ENCODE data around the gene TMEM164.

Gene TMEM164

DNA sequence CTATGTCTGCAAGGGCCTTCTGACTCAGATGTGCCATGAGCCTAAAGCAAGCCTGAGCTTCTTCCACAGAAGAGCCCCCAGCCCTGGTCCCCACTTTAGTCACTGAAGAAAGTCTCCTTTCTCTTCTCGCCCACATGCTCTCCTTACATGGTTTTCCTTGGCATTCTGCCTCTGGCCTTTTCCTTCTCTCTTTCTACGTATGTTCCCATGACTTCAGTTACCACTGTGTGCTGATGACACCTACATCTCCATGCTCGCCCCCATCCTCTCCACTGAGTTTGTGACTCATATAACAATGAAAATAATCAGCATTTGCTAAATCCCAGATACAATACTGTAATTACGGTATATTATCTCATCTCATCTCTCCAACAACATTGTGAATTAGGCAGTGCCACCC lies 165.7 kb downstream of the TMEM164 start:
- DNase-seq (ENCODE audit: low read depth) = no peak

DNA sequence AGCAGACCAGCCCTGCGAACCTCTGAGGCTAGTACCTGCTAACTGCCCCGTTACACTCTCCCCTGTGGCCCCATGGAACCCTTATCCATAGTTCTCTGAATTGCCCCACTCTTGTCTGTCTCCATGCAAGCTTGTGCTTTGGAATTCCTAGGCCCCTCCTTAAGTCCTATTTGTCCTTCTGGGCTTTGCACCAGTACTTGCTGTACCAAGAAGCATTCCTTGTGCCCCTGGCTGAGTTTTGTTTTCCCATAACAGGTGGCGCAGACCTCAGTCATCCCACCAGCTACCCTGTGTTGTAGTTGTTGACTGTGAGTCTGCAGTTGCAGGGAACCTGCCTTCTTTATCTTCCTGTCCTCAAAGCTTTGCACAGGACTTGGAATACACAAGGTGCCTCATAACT lies 167.1 kb downstream of the TMEM164 start:
- DNase-seq (ENCODE audit: low read depth) = no peak

DNA sequence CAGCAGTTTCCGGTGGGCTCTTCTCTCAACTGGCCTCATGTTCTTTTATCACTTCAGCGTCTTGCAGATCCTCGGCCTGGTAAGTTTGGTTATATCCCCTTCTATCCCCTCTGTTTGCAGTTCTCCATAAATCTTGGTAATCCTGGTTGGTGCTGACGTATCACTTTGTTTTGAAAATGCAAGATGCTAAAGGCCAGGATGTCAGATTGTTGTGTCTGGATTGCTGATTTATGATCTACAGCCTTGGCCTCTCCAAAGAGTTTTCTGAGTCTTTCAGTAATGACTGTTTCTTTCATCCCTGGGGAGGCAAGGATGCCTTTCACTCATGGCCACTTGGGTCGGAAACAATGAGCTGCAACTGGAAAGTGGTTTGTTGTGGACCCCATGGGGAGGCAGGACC lies 168.5 kb downstream of the TMEM164 start:
- DNase-seq (ENCODE audit: low read depth) = no peak

DNA sequence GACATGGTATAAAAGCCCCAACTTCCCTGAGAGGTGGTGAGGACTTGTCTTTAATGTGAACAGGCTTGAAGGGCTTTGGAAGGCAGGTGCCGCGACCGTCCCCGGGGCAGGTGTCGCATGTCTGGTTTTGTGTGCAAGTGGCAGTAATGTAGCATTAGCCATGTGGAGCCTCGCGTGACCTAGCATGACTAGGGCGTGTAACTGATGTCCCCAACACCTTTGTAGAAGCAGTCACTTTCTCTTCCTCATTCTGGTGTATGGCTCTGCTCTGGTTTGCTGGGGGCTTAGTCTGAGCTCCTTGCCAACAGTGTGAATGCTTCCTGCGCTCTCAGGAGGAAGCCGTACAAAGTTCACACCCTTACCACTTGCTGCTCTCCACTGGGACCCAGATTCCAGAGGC lies 169.3 kb downstream of the TMEM164 start:
- DNase-seq (ENCODE audit: low read depth) = no peak

DNA sequence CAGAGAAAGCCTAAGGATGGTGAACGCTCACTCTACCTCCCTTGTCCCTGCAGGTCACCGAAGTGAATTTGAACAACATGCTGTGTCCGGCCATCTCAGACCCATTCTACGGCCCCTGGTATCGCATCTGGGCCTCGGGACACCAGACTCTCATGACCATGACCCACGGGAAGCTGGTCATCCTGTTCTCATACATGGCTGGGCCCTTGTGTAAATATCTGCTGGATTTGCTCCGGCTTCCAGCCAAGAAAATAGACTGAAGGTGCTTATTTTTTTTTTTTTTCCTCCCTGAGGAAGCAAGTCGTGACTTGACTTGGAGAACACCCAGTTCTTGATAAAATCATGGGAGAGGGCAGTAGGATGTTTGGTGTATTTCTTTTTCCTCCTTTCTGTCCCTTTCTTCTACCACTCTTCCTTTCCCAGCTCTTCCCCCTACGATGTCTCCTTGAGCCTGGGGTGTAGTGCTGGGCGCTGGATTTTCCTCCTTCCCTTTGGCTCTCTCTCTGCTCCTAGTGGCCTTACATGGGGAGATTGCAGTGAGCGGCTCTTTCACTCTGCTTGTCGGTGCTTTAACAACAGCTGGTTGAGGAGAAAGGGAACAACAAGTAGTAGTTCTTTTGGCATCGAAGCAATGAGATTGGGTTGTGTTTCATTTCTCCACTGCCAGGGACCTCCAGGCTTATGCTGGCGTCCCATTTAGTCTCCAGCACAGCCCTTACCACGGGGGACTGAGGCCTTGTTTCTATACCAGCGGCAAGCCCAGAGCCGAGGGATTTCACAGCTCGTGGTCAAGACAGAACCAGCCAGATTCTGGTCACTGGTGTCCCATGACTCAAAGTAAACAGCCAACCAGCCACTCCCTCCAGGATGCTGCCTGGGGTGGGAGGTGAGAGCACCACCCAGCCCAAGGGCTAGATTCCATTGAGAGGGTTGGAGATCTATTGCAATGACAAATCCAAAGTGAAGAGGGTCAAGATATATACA lies 170.6 kb downstream of the TMEM164 start:
- no peak for DNase-seq (ENCODE audit: low read depth)

DNA sequence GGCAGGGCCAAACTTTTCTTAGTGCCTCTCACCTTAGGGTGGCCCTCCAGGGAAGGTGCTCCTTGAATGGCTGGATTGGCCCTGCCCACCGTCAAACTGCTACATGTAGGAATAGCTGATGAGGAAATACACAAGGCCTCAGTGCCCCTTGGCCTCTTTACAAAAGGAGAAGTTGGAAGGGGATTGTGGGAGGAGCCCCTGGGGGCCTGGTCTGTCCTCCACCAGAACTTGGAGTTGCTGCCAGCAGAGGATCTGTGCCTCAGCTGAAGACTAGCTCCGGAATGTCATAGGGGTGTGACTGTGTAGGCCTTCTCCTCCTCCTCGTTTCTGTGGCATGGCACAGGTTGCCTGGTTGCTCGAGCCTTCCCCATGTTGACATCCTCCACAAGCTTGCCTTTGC lies 172.2 kb downstream of the TMEM164 start:
- DNase-seq (ENCODE audit: low read depth) = no peak

DNA sequence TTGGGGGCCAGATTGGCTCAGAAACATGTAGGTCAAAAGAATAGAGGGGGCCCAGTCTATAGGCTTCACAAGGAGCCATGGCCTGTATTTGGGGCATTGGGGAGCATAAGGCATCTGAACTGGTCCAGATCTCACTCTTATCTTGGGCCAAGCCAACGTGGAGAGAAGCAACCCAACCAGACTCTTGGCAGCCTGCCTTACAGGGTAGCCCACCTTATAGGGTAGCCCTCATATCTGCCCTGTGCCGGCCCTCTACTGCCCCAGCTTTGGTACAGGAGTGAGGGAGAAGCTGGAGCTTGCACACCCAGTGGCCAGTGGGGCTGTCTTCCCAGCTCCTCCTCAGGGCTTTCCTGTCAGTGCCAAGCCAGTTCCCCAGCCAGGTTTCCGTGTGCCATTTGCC lies 172.8 kb downstream of the TMEM164 start:
- no peak for DNase-seq (ENCODE audit: low read depth)

DNA sequence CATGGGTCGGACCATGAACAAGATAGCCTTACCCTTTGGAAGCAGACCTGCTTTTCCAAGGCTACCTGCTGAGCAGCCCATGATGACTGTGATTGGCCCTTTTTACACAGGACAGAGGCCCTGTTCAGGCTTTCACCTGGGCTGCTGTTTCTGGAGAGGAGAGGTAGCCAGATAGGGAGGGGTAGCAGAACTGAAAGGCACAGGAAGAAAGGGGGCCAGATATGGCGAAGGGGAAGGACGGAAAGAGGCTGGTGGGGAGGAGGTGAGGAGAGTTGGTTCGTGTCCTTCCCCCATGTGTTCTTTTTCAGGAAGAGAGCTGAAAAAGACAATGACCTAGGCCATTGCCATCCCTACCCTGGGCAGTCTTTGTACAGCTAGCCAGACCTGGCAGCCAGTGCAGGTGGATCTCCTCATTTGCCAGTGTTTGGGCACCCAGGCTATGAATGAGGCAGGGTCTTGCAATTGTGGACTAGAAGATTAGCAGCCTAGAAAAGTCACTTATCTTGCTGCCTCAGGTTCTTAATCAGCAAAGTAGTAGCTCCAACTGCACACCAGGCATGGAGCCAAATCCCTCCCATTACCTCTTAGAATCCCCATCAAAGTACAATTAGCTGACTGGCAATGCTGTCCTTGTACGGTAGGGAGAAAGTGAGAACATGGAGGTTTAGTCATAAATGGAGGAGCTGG lies 175.4 kb downstream of the TMEM164 start:
- no peak for DNase-seq (ENCODE audit: low read depth)

DNA sequence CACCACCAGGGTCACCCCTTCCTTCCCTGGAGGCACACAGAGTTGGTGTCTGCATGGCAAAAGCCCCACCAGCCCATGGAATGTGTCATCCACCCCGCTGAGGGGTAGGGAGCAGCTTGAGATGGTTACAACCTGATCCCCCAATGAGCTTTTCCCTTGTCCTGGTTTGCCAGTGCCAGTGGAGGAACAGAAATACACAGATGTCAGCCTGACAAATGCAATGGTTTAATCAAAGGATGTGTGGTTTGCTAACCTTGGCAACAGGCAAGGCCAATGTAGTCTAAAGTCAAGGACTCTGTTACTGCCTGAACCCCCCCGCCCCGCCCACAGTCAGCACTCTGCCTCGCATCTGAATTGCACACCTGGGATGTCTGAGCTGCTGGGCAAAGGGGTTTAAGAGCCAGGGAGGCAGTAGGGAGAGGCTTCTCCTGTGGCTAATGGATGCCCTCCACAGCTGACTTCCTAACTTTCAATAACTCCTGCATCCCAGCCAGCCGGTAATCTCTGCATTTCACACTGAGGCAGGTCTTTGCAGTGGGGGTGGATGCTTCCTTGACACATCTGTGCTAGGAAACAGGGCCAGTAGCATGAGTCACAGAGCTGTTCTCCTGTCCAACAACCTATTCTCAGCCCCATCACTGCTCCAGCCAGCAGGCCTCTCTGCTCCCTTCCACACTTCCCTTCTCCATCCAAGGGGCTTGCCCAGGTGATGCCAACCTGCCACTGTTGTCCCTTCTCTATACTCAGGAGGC lies 177.4 kb downstream of the TMEM164 start:
- no peak for DNase-seq (ENCODE audit: low read depth)

DNA sequence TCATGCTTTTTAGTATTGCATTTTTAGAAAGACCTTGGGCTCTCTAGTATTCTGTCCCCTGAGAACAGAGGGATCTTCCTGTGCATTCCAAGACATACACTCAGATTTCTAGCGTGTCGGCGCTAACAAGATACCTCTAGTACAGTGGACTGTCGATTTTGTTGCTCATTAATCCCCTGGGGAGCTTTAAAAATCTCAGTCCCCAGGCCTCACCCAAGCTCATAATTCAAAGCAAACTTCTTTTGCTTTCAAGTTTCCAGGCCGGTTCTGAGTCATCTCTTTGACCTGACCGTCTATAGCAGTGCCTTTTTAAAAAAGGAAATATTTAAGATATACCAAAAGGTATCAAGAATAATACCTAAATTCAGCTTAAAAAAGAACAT lies 178.0 kb downstream of the TMEM164 start:
- no peak for DNase-seq (ENCODE audit: low read depth)

DNA sequence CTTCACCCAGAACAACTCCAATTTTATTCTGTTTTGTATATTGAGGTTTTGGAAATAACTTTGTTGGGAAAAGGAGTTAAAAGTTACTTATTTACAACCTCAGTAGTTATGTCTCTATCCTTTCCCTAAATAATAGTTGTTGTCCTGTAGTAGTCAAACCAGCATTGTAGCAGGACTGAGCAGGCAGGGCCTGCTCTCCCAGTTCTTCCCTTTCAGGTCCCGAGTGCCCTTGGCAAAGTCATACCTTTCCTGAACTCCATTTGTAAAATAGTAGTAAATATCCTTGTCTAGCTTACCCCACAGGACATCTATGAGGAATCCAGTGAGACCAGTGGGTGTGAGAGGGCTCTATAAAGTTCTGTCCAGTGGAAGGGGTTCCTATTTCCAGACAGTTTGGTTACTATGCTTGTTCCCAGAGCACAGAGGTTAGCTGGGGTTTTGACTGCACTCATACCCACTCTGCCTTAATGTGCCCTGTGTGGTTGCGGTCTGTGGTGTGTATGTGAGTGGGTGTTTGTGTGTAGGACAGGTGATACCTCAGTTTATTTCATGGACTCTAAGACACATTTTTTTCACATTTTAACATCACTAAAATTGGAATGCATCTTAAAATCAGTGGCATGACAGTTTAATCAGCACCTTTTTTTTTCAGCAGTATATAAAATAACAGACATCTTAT lies 178.7 kb downstream of the TMEM164 start:
- DNase-seq (ENCODE audit: low read depth) = no peak

DNA sequence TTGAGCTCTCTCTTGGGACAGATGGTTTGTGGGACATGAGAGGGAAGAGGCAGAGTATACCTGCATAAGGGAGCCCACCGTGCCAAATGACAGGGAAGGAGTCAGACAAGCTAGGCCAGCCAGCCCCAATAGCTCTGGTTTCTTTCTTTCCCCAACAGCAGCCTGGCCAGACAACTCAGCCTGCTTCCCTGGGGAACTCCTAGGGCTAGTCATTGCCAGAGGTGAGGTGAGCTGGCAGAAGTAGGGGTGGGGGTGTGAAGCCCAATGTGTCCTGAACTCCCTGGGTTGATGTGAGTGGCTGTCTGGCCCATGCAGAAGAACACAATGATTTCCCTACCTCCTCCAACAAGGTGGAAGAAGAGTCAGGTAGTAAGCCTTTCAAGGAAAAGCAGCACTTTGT lies 179.4 kb downstream of the TMEM164 start:
- no peak for DNase-seq (ENCODE audit: low read depth)

DNA sequence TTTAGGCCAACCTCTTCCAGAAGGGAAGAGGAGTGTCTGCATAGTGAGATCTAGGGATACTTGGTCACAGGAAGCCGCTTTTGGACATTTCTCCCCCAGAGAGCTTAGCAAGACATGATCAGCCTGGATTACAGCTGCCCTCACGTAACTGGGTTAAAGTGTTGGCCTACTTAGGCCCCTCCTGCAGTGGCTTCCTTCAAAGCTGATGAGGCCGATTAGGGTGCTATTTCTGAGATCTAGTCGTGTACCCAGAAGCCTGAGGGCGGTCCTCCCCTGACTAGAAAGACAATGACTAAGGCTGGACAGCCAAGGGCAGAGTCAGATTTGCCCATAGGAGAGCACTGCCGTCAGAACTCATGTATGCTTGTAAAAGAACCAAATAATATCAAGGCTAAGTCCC lies 180.0 kb downstream of the TMEM164 start:
- no peak for DNase-seq (ENCODE audit: low read depth)

DNA sequence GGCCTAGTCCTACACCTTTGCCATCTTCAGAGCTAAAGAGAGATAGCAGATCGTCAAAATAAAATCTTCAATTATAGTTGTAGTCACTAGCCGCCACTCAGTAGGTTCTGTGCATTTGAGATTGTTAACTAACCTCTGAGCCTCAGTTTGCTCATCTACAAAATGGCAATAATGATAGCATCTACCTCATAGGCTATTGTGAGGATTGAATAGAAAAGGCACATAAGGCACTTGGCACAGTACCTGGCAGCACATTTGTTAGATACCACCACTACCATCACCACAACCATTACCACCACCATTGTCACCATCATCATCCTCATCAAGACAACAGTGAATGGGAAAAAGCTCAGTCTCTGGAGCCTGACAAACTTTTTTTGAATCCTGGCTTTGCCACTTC lies 180.4 kb downstream of the TMEM164 start:
- no peak for DNase-seq (ENCODE audit: low read depth)

DNA sequence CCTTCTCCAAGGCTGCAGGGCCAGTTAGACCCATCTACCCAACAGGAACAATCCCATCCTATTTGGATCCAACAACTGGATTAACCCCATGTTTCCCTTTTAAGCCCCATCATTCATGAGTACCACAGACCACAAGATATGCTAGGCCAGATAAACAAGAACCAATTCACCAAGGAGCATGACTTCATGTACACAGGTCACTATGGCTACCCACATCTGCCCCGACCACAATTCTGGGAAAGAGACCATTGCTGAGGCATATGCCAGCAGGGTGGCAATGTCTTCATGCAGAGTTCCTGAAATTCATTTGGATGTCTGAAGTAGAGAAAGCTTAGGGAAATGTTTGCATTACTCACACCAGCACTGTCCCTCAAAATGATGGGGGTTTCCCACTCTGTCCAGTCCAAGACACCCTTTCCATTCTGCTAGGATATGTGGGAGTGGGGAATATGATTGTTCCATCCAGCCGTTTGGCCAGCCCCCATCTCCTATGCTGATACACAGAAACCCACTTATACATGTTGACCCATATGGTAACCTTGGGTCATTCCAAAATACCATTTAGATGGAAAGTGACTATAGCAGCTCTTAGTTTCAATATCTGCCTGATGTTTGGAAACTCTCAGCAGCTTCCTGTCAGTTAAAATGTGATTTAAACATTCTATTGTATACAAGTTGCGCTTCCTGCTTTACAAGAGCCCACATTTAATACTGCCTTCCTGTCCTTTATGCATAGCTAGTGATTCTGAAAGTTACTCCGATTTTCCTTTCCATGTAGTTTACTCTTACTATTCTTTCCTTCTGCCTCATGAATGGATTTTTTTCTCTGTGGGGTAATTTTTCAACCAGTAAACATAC lies 186.0 kb downstream of the TMEM164 start:
- DNase-seq (ENCODE audit: low read depth) = no peak

DNA sequence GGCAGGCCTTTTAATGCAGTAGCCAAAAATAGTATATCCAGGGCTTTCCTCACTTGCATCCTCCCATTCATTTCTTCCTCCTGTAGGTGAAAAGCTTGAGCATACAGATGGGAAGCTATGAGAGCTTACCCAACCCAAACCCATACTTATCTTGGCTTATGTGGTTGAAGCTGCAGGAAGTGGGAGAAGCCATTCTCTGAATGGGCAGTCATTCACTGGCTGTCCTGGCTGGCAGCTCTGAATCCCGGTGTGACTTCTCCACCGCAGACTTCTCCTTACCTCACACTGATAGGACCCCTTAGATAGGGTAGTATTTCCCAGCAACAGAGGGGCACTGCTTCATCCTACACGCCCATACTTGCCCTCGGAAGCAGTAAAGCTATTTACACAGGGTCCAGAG lies 189.6 kb downstream of the TMEM164 start:
- DNase-seq (ENCODE audit: low read depth) = no peak

DNA sequence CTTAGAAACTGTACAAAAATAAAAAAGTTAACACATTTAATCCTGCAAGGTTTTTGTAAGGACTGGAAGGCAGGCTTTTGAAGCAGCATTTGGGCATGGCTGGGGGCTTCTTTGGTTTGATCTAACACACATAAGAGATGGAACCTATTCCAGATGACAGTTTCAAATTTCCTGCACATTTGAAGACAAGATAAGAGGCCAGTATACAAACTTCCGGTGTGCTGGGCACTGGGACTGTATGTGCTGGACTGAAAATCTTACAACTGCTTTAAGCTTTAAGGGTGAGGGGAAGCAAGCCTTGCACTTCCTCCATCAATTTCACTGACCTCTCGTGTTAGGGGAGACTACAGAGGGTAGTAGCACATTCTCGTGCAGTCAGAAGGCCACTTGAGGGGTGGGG lies 192.1 kb downstream of the TMEM164 start:
- DNase-seq (ENCODE audit: low read depth) = no peak

DNA sequence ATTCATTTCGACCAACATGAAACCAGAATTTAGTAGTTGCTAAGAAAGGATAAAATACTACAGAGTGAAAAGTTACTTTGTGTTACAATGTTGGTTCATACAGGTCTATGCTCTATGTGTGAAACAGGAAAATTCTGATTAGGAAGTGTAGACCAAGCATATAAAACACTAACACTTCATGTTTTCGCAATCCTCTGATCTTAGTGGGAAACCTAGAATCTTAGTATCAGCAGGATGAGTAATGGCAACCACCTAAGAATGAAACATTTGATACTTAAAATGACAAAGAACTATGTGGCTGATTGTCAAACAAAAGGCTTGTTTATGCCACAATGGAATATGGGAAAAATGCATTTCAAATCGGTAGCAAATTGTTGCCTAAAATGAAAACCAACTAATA lies 198.9 kb downstream of the TMEM164 start:
- no peak for DNase-seq (ENCODE audit: low read depth)

DNA sequence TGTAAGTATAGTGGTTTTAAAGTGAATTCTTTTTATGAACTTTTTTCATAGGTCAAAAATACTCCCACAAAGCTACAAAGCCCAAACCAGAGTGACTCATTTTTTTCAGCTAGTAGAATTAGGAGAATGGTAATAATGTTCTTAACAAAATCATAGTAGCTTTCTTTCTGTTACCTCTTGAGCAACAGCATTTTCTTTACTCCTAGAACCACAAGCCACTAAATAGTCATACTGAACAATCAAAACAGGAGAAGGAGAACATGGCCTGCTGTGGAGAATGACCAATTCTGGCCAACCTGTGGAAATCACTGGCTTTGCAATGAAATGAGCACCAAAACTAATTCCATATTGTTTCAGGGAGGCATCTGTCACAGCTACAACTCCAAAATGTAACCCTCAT lies 202.1 kb downstream of the TMEM164 start:
- DNase-seq (ENCODE audit: low read depth) = no peak

DNA sequence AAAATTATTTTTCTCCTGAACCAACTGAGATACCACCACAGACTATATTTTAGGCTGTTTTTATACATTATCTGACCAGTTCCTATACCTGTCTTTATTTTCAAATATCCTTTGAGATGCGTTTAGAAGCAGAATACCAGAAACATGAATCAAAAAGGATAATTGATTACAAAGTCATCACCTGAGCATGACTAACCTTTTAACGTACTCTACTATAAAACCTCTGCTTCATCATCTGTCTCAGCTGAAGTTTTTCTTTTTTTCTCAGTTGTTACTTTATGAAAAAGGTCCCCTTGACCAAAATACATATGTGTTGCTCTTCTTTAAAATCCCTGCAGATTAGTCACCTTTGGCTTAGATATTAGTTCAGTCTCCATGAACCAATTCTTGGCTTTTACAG lies 205.2 kb downstream of the TMEM164 start:
- DNase-seq (ENCODE audit: low read depth) = no peak

DNA sequence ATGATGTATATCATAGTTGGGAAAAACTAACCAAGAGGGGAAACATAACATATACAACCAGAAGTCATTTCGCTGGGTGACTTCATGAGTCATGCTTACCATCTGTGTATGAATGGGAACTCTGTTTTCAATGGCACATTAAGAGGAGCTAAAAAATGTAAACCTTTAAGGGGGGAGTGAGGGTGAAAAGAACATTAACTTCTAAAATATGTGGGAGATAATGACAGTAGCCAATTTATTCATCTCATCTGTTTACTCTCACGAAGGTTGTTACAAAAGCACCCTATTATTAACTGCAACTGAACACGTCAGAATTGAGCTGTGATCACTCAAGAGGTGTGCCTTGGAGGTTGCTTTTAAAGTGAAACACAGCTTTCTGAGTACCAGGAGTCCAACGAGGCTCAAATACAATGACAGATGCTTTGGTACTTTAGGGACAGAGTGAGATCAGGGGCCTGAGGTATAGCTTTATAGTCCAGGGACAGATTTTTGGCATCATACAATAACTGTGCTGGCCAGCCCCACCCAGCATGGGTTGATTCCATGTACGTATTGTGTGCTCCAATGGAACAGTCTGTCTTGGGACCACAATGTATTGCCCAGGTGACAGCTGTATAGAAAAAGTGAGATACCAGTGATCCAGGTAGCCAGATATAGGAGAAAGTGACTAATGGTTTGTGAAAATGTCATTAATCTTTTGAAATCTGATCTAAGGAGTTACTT lies 207.7 kb downstream of the TMEM164 start:
- DNase-seq (ENCODE audit: low read depth) = no peak

Data from T-helper 22 cell (primary cell).